AG04449 (cell line): Measurements from ENCODE around the gene RECQL5.
A peak's percentile ranks its signal among the peaks of the same experiment; 100 is the strongest.

Source experiments
- CTCF ChIA-PET: fragments of 350-600 bp; formaldehyde crosslinking; extraction: SDS; loops from one replicate; lab custom pipeline; 2021; ENCODE audit warnings: antibody characterized with exemption; lab: Yijun Ruan, JAX
- POLR2A ChIA-PET: fragments of 400-600, 350-600 bp; formaldehyde crosslinking; extraction: SDS; loops from one replicate; lab custom pipeline; 2020; ENCODE audit warnings: antibody characterized with exemption, inconsistent platforms; lab: Yijun Ruan, JAX
- DNase-seq: peaks from one replicate; pipeline ENCODE4 v3.0.0-alpha.2; 2010; ENCODE audit warnings: low read depth, low spot score
- H3K4me3 ChIP-seq: 2 replicates; pipeline ENCODE4 v1.5.1; 2011; ENCODE audit warnings: low read depth, mild to moderate bottlenecking, control low read depth, low read length
- TF ChIP-seq, protein P1 (sequence below): IDR thresholded peaks from one replicate; pipeline ENCODE4 v1.5.1; 2011; ENCODE audit warnings: mild to moderate bottlenecking, moderate library complexity, low read length, control low read depth, inconsistent platforms; ENCODE audit not compliant: insufficient read depth; ENCODE audit errors: missing control alignments

RECQL5 gene

DNA sequence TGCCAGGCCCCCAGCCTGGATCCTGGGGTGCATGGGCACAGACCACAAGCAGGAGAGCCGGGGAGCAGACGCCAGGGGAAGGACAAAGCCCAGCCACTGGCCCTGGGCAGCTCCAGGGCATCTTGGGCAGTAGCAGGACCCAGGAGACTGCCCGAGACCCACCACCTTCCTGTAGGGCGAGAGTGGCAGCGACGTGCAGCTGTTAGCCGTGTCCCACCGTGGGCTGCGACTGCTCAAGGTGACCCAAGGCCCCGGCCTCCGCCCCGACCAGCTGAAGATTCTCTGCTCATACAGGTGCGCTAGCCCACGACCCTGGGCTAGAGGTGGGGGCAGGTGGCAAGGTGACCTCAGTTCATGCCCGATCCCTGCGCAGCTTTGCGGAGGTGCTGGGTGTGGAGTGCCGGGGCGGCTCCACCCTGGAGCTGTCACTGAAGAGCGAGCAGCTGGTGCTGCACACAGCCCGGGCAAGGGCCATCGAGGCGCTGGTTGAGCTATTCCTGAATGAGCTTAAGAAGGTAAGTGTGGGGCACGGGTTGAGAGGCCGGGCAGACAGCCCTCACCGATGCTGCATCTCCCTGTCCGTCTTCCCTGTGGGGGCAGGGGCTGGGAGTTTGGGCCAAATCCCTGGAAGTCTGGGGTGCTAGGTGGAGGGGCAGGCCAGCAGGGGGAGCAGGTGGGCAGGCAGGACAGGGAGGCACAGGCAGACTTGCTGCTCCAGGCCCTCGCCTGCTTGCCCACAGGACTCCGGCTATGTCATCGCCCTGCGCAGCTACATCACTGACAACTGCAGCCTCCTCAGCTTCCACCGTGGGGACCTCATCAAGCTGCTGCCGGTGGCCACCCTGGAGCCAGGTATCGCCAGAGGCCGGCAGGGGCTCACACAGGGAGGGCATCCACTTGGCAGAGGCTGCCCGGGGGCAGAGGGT is 47.2 kb downstream of the RECQL5 start:
- ChIA-PET CTCF (interaction anchor here (0.6 to 28.7 kb wide), 16 partner anchors 9 to 407 kb away, joined by 3 to 1427 read pairs (median 4); partner anchors contain the start of genes GALK1 and SMIM5), POLR2A (interaction anchor here (0.6 kb wide), 1 partner anchor 235 kb away, joined by 3 read pairs; the partner anchor contains the start of gene WBP2)
- no peak overlapping the region for H3K4me3 ChIP-seq
- TF ChIP-seq, protein P1, sequence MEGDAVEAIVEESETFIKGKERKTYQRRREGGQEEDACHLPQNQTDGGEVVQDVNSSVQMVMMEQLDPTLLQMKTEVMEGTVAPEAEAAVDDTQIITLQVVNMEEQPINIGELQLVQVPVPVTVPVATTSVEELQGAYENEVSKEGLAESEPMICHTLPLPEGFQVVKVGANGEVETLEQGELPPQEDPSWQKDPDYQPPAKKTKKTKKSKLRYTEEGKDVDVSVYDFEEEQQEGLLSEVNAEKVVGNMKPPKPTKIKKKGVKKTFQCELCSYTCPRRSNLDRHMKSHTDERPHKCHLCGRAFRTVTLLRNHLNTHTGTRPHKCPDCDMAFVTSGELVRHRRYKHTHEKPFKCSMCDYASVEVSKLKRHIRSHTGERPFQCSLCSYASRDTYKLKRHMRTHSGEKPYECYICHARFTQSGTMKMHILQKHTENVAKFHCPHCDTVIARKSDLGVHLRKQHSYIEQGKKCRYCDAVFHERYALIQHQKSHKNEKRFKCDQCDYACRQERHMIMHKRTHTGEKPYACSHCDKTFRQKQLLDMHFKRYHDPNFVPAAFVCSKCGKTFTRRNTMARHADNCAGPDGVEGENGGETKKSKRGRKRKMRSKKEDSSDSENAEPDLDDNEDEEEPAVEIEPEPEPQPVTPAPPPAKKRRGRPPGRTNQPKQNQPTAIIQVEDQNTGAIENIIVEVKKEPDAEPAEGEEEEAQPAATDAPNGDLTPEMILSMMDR: peak; percentile 78
- DNase-seq: no peak

DNA sequence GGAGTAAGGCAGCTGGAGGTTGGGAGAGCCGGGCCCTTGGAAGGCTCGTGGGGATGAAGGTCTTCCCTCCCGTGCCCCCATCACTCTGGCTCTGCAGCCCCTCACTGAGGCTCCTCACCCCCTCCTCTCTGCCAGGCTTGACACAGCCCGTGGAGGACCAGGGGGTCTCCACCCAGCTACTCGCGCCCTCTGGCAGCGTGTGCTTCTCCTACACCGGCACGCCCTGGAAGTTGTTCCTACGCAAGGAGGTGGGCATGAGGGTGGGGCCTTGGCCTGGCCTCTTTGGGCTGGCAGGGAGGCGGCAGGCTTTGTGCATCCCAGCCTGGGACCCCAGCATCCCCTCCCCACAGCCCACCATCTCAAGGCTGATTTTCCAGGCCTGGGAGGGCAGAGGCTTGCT is 49.3 kb downstream of the RECQL5 start:
- ChIA-PET POLR2A (no interaction called here), CTCF (interaction anchor here (1.0 to 19.8 kb wide), 5 partner anchors 8 to 136 kb away, joined by 3 to 357 read pairs (median 21); partner anchors contain the start of gene SMIM5)
- no peak overlapping the region for H3K4me3 ChIP-seq
- TF ChIP-seq, protein P1: no peak
- DNase-seq: no peak

DNA sequence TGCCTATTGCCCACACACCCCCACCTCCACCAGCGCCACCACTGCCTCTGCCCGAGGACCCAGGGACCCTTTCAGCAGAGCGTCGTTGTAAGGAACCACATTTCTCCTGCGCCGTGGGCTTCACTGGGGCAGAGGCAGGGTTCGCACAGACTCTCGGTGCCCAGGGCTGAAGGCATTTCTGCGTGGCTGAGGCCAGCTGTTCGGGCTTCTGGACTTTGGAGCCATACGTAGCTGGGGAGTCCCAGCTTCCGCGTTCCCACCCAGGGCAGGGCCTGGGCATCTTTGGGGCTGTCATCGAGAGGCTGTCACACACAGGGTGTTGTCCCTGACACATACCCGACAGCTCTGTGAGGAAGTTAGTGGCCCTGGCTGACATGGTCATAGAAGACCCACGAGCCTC is 49.7 kb downstream of the RECQL5 start:
- DNase-seq: no peak
- TF ChIP-seq, protein P1: no peak
- CTCF ChIA-PET: interaction anchor here (1.0 to 19.8 kb wide), 7 partner anchors 9 to 136 kb away, joined by 3 to 357 read pairs (median 7); partner anchors contain the start of gene SMIM5
- no peak overlapping the region for H3K4me3 ChIP-seq
- POLR2A ChIA-PET: interaction anchor here (0.6 kb wide), 1 partner anchor 177 kb away, joined by 5 read pairs; no protein-coding TSS in a partner anchor

DNA sequence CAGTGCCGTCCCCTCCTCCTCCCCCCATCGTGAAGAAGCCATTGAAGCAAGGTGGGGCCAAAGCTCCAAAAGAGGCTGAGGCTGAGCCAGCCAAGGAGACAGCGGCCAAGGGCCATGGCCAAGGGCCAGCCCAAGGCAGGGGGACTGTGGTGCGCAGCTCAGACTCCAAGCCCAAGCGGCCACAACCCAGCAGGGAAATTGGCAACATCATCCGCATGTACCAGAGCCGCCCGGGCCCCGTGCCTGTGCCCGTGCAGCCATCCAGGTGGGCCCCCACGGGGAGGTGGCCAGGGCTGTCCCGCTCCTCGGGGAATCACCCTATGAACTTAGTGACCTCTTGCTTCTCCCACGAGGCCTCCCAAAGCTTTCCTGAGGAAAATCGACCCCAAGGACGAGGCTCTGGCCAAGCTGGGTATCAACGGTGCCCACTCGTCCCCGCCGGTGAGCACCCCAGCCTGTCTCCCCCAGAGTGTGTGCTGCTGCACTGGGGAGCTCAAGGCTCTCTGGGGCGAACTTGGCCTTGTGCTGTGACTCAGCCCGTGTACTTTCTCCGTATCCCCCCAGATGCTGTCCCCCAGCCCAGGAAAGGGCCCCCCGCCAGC is 50.3 kb downstream of the RECQL5 start:
- POLR2A ChIA-PET: interaction anchor here (0.6 kb wide), 1 partner anchor 176 kb away, joined by 5 read pairs; no protein-coding TSS in a partner anchor
- no peak overlapping the region for H3K4me3 ChIP-seq
- TF ChIP-seq, protein P1: no peak
- DNase-seq: no peak
- CTCF ChIA-PET: interaction anchor here (1.0 to 19.8 kb wide), 7 partner anchors 9 to 137 kb away, joined by 3 to 357 read pairs (median 7); partner anchors contain the start of gene SMIM5

DNA sequence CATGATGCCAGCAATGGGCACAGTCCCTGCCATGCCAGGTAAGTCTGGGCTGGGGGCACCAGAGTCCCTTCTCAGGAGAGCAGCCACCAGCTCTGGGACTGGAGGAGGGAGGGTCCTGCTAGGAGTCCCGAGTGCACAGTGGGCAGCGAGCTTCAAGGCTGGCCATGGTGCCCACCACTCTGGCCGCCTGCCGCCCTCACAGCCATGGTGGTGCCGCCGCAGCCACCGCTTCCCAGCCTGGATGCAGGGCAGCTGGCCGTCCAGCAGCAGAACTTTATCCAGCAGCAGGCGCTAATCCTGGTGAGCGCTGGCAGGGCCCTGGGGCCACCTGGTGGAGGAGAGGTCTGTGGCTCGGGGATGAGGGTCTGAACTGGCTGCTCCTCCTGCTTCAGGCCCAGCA is 51.7 kb downstream of the RECQL5 start:
- CTCF ChIA-PET: interaction anchor here (1.2 to 19.8 kb wide), 5 partner anchors 11 to 190 kb away, joined by 3 to 357 read pairs (median 21); partner anchors contain the start of gene SMIM5
- TF ChIP-seq, protein P1: no peak
- DNase-seq: no peak

More for the DNA sequence above, 51.7 kb downstream of the RECQL5 start:
- H3K4me3 ChIP-seq: no peak overlapping the region
- POLR2A ChIA-PET: no interaction called here
